Lung (tissue), 12 donors: ENCODE results near the gene MYO5B. TPM values are rescaled to one million over a fixed set of nuclear protein-coding genes. Genes with fewer than 3 reads are reported as not detected.
A peak's percentile ranks its signal among the peaks of the same experiment; 100 is the strongest.

ENCODE experiments used
- ATAC-seq: fragments of 200-7000 bp; cut with Tn5 transposase; one replicate; pipeline ENCODE4 v1.9.1; 2020; ENCODE audit warnings: moderate number of reproducible peaks; ENCODE audit not compliant: insufficient read depth, low FRiP score
- DNase-seq, 3 donors: peaks; one replicate each; pipeline ENCODE4 v3.0.0-alpha.2; 2013 to 2017
- H3K27ac ChIP-seq, 2 donors: one replicate each; pipeline ENCODE4 v1.5.1; 2013; ENCODE audit warnings: mild to moderate bottlenecking in 2 of 2, moderate library complexity in 2 of 2, control low read depth in 1 of 2, inconsistent platforms in 1 of 2, low read depth in 1 of 2, low read length in 1 of 2
- H3K27me3 ChIP-seq, 3 donors: one replicate each; pipeline ENCODE4 v1.5.1; 2013; ENCODE audit warnings: low read length in 2 of 3; ENCODE audit not compliant: control insufficient read depth in 3 of 3, insufficient read depth in 3 of 3
- H3K36me3 ChIP-seq, 4 donors: one replicate each; pipeline ENCODE4 v1.5.1; 2013; ENCODE audit warnings: low read length in 4 of 4, mild to moderate bottlenecking in 1 of 4, moderate library complexity in 1 of 4; ENCODE audit not compliant: control insufficient read depth in 4 of 4, insufficient read depth in 4 of 4
- H3K4me1 ChIP-seq, 5 donors: one replicate each; pipeline ENCODE4 v1.5.1; 2013; ENCODE audit warnings: low read length in 5 of 5, mild to moderate bottlenecking in 2 of 5, moderate library complexity in 1 of 5; ENCODE audit not compliant: control insufficient read depth in 5 of 5, insufficient read depth in 5 of 5
- H3K4me3 ChIP-seq: one replicate; pipeline ENCODE4 v1.5.1; 2013; ENCODE audit warnings: mild to moderate bottlenecking, control low read depth, moderate library complexity
- H3K9ac ChIP-seq, 2 donors: one replicate each; pipeline ENCODE4 v1.5.1; 2013; ENCODE audit warnings: low read length in 2 of 2, control low read depth in 1 of 2; ENCODE audit not compliant: insufficient read depth in 1 of 2
- H3K9me3 ChIP-seq, 4 donors: one replicate each; pipeline ENCODE4 v1.5.1; 2013; ENCODE audit warnings: low read length in 3 of 4, mild to moderate bottlenecking in 1 of 4, moderate library complexity in 1 of 4; ENCODE audit not compliant: control insufficient read depth in 4 of 4, insufficient read depth in 3 of 4
- WGBS, 2 donors: extraction: QIAGEN DNeasy Blood & Tissue Kit; methylation state at CpG; one replicate each; pipeline ENCODE4 v1.1.7; 2013; 5-methylcytosine and 5-hydroxymethylcytosine counted together
- polyA plus RNA-seq, 2 donors: library from polyadenylated mRNA; stranded (reverse); fragments of 200-250 nt; gene quantifications; one replicate each; pipeline ENCODE4 v1.2.1, GENCODE V29; 2013
- total RNA-seq, 2 donors: library from RNA; depleted of rRNA in 1 of 2; stranded (reverse); fragments of >200 nt in 1 of 2; gene quantifications; one replicate each; pipeline ENCODE4 v1.2.1, GENCODE V29; 2014 to 2021
- TF ChIP-seq, protein P1 (sequence below): IDR thresholded peaks from 2 replicates; pipeline ENCODE4 v1.5.1; 2012; ENCODE audit warnings: mild to moderate bottlenecking; ENCODE audit errors: control extremely low read depth, extremely low read depth
- donor health status: control.
- donor health status: control.
- donor health status: Bipolar disorder and iron deficiency.
- donor health status: healthy.
- donor health status: DM: yes; HTN: yes; CAD: no.

The MYO5B gene
- total and polyA plus RNA-seq, 4 donors: 9.7 to 25.6 (median 19.7) TPM

DNA sequence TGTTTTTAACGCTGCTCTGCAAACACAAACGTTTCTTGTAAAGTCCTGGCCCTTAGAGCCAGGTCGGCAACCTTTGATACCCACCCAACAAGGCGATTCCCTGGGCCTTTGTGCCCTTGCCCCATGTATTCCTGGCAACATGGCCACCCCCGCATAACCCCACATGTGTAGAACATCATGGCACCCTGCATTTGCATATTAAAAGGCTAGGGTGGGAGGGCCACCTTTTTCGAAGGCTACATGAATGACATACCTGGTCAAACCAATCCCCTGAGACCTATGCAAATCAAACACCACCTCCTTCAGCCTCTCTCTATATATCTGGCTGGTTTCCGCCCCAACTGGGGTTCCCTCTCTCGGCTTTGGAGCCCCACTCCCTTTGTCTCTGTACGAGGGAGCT, 105.2 kb downstream of the MYO5B start:
- Histone ChIP-seq H3K36me3 (no peaks in the 10 kb centered on the region), H3K27ac (no peak overlapping the region), H3K27me3 (no peaks in the 10 kb centered on the region), H3K9ac (no peak overlapping the region), H3K4me3 (no peak overlapping the region), H3K9me3 (no peaks in the 10 kb centered on the region), H3K4me1 (peaks cover 0 to 2% (median 0%) of the 10 kb centered on the region in 5 donors)
- ATAC-seq (no peak), DNase-seq (no peak)
- TF ChIP-seq, protein P1, sequence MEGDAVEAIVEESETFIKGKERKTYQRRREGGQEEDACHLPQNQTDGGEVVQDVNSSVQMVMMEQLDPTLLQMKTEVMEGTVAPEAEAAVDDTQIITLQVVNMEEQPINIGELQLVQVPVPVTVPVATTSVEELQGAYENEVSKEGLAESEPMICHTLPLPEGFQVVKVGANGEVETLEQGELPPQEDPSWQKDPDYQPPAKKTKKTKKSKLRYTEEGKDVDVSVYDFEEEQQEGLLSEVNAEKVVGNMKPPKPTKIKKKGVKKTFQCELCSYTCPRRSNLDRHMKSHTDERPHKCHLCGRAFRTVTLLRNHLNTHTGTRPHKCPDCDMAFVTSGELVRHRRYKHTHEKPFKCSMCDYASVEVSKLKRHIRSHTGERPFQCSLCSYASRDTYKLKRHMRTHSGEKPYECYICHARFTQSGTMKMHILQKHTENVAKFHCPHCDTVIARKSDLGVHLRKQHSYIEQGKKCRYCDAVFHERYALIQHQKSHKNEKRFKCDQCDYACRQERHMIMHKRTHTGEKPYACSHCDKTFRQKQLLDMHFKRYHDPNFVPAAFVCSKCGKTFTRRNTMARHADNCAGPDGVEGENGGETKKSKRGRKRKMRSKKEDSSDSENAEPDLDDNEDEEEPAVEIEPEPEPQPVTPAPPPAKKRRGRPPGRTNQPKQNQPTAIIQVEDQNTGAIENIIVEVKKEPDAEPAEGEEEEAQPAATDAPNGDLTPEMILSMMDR: no peak
- 85 to 90% methylated on average over 9 of the region's 9 CpGs for WGBS, 2 donors

DNA sequence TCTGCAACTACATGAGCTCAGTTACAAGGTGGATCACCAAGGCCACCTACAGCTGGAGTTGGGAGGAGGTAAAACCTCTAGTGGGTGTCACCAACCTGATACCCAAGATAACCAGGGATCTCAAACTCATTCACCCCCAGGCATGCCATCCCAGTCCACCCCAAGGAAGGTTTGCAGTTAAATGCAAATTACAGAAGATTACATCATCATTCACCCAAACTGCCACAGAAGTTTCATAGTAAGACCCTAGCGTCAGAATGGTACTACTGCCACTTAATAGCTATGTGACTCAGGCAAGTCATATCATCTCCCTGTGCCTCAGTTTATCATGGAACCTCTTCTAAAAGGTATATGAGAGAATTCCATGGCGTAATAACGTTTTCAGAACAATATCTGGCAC, 111.2 kb downstream of the MYO5B start:
- TF ChIP-seq, protein P1: no peak
- Histone ChIP-seq H3K27me3 (no peaks in the 10 kb centered on the region), H3K4me3 (no peak overlapping the region), H3K9me3 (no peaks in the 10 kb centered on the region), H3K27ac (no peak overlapping the region), H3K4me1 (peaks cover 0 to 4% (median 0%) of the 10 kb centered on the region in 5 donors), H3K9ac (no peak overlapping the region), H3K36me3 (no peaks in the 10 kb centered on the region)
- WGBS, 2 donors: 79 to 84% methylated on average over 3 of the region's 3 CpGs
- ATAC-seq (no peak), DNase-seq (no peak)

DNA sequence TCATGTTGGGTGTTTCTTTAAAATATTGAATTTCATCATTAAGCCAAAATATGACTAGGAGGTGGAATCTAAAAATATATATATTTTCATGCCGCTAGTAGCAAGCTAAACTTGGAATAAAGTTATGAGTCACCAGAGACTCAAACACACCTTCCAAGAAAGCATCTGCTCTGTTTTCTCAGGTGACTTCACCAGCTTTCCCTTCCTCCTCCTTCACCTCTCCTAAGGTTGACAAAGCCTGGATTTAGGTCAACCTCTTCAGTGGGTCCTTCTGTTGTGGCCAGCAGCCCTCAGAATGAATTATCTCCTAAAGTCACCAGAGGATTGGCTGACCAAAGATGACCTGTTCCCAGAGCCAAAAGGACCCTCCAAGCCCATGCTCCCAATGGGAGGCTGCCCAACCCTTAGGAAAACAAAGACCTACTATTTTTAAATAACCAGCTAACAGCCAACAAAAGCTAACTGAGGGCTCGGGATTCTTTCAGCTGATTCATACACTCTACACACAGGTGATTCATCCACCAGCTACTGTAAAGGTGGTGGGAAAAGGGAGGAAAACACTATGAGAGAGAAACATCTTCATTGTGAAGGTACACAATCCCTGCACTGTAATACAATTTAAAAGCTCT, 113.9 kb downstream of the MYO5B start:
- WGBS, 2 donors: 56 to 78% methylated on average over 2 of the region's 2 CpGs
- DNase-seq: no peak
- no peak overlapping the region for H3K9ac ChIP-seq

More for the DNA sequence above, 113.9 kb downstream of the MYO5B start:
- H3K27ac ChIP-seq: no peak overlapping the region
- no peaks in the 10 kb centered on the region for H3K9me3 ChIP-seq
- H3K27me3 ChIP-seq: peaks cover 0 to 3% (median 0%) of the 10 kb centered on the region in 3 donors
- TF ChIP-seq, protein P1: no peak
- H3K4me1 ChIP-seq: peaks cover 0 to 4% (median 0%) of the 10 kb centered on the region in 5 donors
- ATAC-seq: peak; percentile 55
- no peak overlapping the region for H3K4me3 ChIP-seq
- H3K36me3 ChIP-seq: no peaks in the 10 kb centered on the region
